HUES48 (cell line): ENCODE results near the gene TNFRSF11A.

Source experiments
- H3K27ac ChIP-seq: one replicate; pipeline ENCODE4 v1.7.0; 2013; ENCODE audit warnings: low read depth, low read length, inconsistent platforms
- H3K27me3 ChIP-seq: 2 replicates; pipeline ENCODE4 v1.6.1; 2013; ENCODE audit warnings: mild to moderate bottlenecking, low read length; ENCODE audit not compliant: control insufficient read depth, insufficient read depth
- H3K36me3 ChIP-seq: 2 replicates; pipeline ENCODE4 v1.6.1; 2013; ENCODE audit warnings: low read length; ENCODE audit not compliant: control insufficient read depth, insufficient read depth
- H3K4me1 ChIP-seq: 2 replicates; pipeline ENCODE4 v1.6.1; 2013; ENCODE audit warnings: mild to moderate bottlenecking, low read length; ENCODE audit not compliant: control insufficient read depth, insufficient read depth
- H3K4me3 ChIP-seq: 2 replicates; pipeline ENCODE4 v1.5.1; 2013; ENCODE audit warnings: mild to moderate bottlenecking, low read depth, low read length
- H3K9ac ChIP-seq: 2 replicates; pipeline ENCODE4 v1.6.1; 2013; ENCODE audit warnings: mild to moderate bottlenecking, low read depth, low read length, moderate library complexity
- H3K9me3 ChIP-seq: 2 replicates; pipeline ENCODE4 v1.6.1; 2013; ENCODE audit warnings: low read length; ENCODE audit not compliant: control insufficient read depth, insufficient read depth

The TNFRSF11A gene

GRCh38 chr18:62324917-62325805 is at the start of gene TNFRSF11A:
Gene TNFRSF11A (plus strand): TSS chr18:62325310. CDS start chr18:62325353, 43 bp downstream.
- H3K27ac ChIP-seq: peak within 1 kb of the TSS; percentile 75
- H3K36me3 ChIP-seq: no peaks in the 10 kb centered on the region
- H3K9me3 ChIP-seq: no peaks in the 10 kb centered on the region
- H3K4me1 ChIP-seq: peaks cover 59% of the 10 kb centered on the region
- peak within 1 kb of the TSS; percentile 54; the same call in 1 of the 2 replicates for H3K9ac ChIP-seq
- peaks cover 60% of the 10 kb centered on the region for H3K27me3 ChIP-seq
- H3K4me3 ChIP-seq: peak within 1 kb of the TSS; percentile 81

- Histone ChIP-seq H3K36me3 (peaks cover 61% of the 10 kb centered on the region), H3K4me1 (no peaks in the 10 kb centered on the region), H3K4me3 (no peak overlapping the region), H3K27me3 (no peaks in the 10 kb centered on the region), H3K9me3 (no peaks in the 10 kb centered on the region), H3K9ac (no peak overlapping the region), H3K27ac (no peak overlapping the region)
Measured at GRCh38 chr18:62277045-62277444, 48.1 kb upstream of the TNFRSF11A start.

GRCh38 chr18:62279561-62279960 is 45.5 kb upstream of the TNFRSF11A start:
- H3K27ac ChIP-seq: peak overlapping the region; percentile 60
- H3K36me3 ChIP-seq: peaks cover 59% of the 10 kb centered on the region
- H3K4me3 ChIP-seq: no peak overlapping the region
- H3K9me3 ChIP-seq: no peaks in the 10 kb centered on the region
- H3K9ac ChIP-seq: no peak overlapping the region
- no peaks in the 10 kb centered on the region for H3K27me3 ChIP-seq
- H3K4me1 ChIP-seq: no peaks in the 10 kb centered on the region

- no peak overlapping the region for H3K9ac ChIP-seq
- H3K27ac ChIP-seq: no peak overlapping the region
- no peaks in the 10 kb centered on the region for H3K9me3 ChIP-seq
- H3K36me3 ChIP-seq: peaks cover 54% of the 10 kb centered on the region
- no peak overlapping the region for H3K4me3 ChIP-seq
- no peaks in the 10 kb centered on the region for H3K27me3 ChIP-seq
- no peaks in the 10 kb centered on the region for H3K4me1 ChIP-seq
Measured at GRCh38 chr18:62280058-62280457, 45.1 kb upstream of the TNFRSF11A start.

- no peak overlapping the region for H3K9ac ChIP-seq
- H3K9me3 ChIP-seq: no peaks in the 10 kb centered on the region
- no peaks in the 10 kb centered on the region for H3K4me1 ChIP-seq
- H3K27ac ChIP-seq: no peak overlapping the region
- peaks cover 55% of the 10 kb centered on the region for H3K36me3 ChIP-seq
- H3K4me3 ChIP-seq: no peak overlapping the region
- no peaks in the 10 kb centered on the region for H3K27me3 ChIP-seq
Measured at GRCh38 chr18:62280786-62281185, 44.3 kb upstream of the TNFRSF11A start.

GRCh38 chr18:62281684-62282083 is 43.4 kb upstream of the TNFRSF11A start:
- Histone ChIP-seq H3K36me3 (peaks cover 48% of the 10 kb centered on the region), H3K27me3 (no peaks in the 10 kb centered on the region), H3K27ac (no peak overlapping the region), H3K9me3 (no peaks in the 10 kb centered on the region), H3K4me1 (no peaks in the 10 kb centered on the region), H3K9ac (no peak overlapping the region), H3K4me3 (no peak overlapping the region)

GRCh38 chr18:62282188-62282629 is 42.9 kb upstream of the TNFRSF11A start:
- H3K27me3 ChIP-seq: no peaks in the 10 kb centered on the region
- no peak overlapping the region for H3K27ac ChIP-seq
- no peak overlapping the region for H3K4me3 ChIP-seq
- H3K9ac ChIP-seq: no peak overlapping the region
- H3K4me1 ChIP-seq: no peaks in the 10 kb centered on the region
- H3K9me3 ChIP-seq: no peaks in the 10 kb centered on the region
- peaks cover 44% of the 10 kb centered on the region for H3K36me3 ChIP-seq

- Histone ChIP-seq H3K27ac (no peak overlapping the region), H3K36me3 (peaks cover 52% of the 10 kb centered on the region)
Measured at GRCh38 chr18:62284637-62285036, 40.5 kb upstream of the TNFRSF11A start.

GRCh38 chr18:62285281-62285680 is 39.8 kb upstream of the TNFRSF11A start:
- H3K4me1 ChIP-seq: no peaks in the 10 kb centered on the region
- no peaks in the 10 kb centered on the region for H3K9me3 ChIP-seq
- H3K27ac ChIP-seq: no peak overlapping the region
- peaks cover 46% of the 10 kb centered on the region for H3K36me3 ChIP-seq
- H3K4me3 ChIP-seq: no peak overlapping the region
- no peak overlapping the region for H3K9ac ChIP-seq
- H3K27me3 ChIP-seq: no peaks in the 10 kb centered on the region

More at GRCh38 chr18:62284637-62285036, 40.5 kb upstream of the TNFRSF11A start:
- Histone ChIP-seq H3K9ac (no peak overlapping the region), H3K27me3 (no peaks in the 10 kb centered on the region), H3K4me1 (no peaks in the 10 kb centered on the region), H3K9me3 (no peaks in the 10 kb centered on the region), H3K4me3 (no peak overlapping the region)

GRCh38 chr18:62287781-62288664 is 37.1 kb upstream of the TNFRSF11A start:
- Histone ChIP-seq H3K27ac (no peak overlapping the region), H3K36me3 (peaks cover 44% of the 10 kb centered on the region), H3K4me1 (no peaks in the 10 kb centered on the region)

GRCh38 chr18:62288665-62289008 is 36.5 kb upstream of the TNFRSF11A start:
- no peaks in the 10 kb centered on the region for H3K9me3 ChIP-seq
- no peak overlapping the region for H3K27ac ChIP-seq
- no peaks in the 10 kb centered on the region for H3K4me1 ChIP-seq
- no peak overlapping the region for H3K9ac ChIP-seq
- H3K27me3 ChIP-seq: no peaks in the 10 kb centered on the region
- H3K36me3 ChIP-seq: peaks cover 43% of the 10 kb centered on the region
- no peak overlapping the region for H3K4me3 ChIP-seq

More at GRCh38 chr18:62287781-62288664, 37.1 kb upstream of the TNFRSF11A start:
- no peak overlapping the region for H3K4me3 ChIP-seq
- H3K9me3 ChIP-seq: no peaks in the 10 kb centered on the region
- H3K27me3 ChIP-seq: no peaks in the 10 kb centered on the region
- no peak overlapping the region for H3K9ac ChIP-seq
